Adipocyte (in vitro differentiated cells): ENCODE data around the gene TEX19.
"Not testable (repeated sequence)": the region's sequence is repeated elsewhere in the genome, so short reads cannot be mapped to it uniquely, and the experiment has no call there.

Experiments used
- DNase-seq: peaks from one replicate; pipeline ENCODE4 v3.0.0-alpha.2; 2015; ENCODE audit warnings: low read depth
- H3K27me3 ChIP-seq: replicated peaks from 2 replicates; pipeline ENCODE4 v1.7.0; 2013; ENCODE audit warnings: mild to moderate bottlenecking, low read length, moderate library complexity; ENCODE audit not compliant: control insufficient read depth, insufficient read depth
- H3K36me3 ChIP-seq: 2 replicates; pipeline ENCODE4 v1.7.0; 2013; ENCODE audit warnings: low read length, mild to moderate bottlenecking, moderate library complexity; ENCODE audit not compliant: control insufficient read depth, insufficient read depth, severe bottlenecking
- H3K4me1 ChIP-seq: 2 replicates; pipeline ENCODE4 v1.7.0; 2013; ENCODE audit warnings: mild to moderate bottlenecking, low read length, moderate library complexity; ENCODE audit not compliant: control insufficient read depth, insufficient read depth
- H3K4me3 ChIP-seq: 2 replicates; pipeline ENCODE4 v1.7.0; 2013; ENCODE audit warnings: mild to moderate bottlenecking, low read length, moderate library complexity
- H3K9ac ChIP-seq: 2 replicates; pipeline ENCODE4 v1.7.0; 2013; ENCODE audit warnings: mild to moderate bottlenecking, low read length, moderate library complexity
- H3K9me3 ChIP-seq: 2 replicates; pipeline ENCODE4 v1.7.0; 2013; ENCODE audit warnings: mild to moderate bottlenecking, low read length, moderate library complexity; ENCODE audit not compliant: control insufficient read depth

The TEX19 gene

GRCh38 chr17:82370471-82371332 is 11.7 kb downstream of the TEX19 start:
- DNase-seq: peak; percentile 26
- Histone ChIP-seq H3K4me1 (peaks cover 5% of the 10 kb centered on the region), H3K27me3 (peaks cover 46% of the 10 kb centered on the region), H3K36me3 (no peaks in the 10 kb centered on the region), H3K4me3 (peak overlapping the region; percentile 70), H3K9me3 (no peaks in the 10 kb centered on the region), H3K9ac (no peak overlapping the region)

- H3K36me3 ChIP-seq: no peaks in the 10 kb centered on the region
- no peak within 1 kb of the TSS for H3K9ac ChIP-seq
- H3K27me3 ChIP-seq: peaks cover 43% of the 10 kb centered on the region
- H3K4me3 ChIP-seq: peak within 1 kb of the TSS; percentile 70
- H3K4me1 ChIP-seq: peaks cover 5% of the 10 kb centered on the region
- no peak for DNase-seq
- H3K9me3 ChIP-seq: no peaks in the 10 kb centered on the region
Observed at GRCh38 chr17:82371333-82372248, 12.5 kb downstream of the TEX19 start, which contains the start of gene UTS2R. Gene UTS2R (plus strand): TSS chr17:82371765. CDS start chr17:82374325, 2,560 bp downstream.

GRCh38 chr17:82372249-82373071 is 13.4 kb downstream of the TEX19 start:
- DNase-seq: no peak
- H3K27me3 ChIP-seq: peaks cover 37% of the 10 kb centered on the region
- no peaks in the 10 kb centered on the region for H3K36me3 ChIP-seq
- peaks cover 5% of the 10 kb centered on the region for H3K4me1 ChIP-seq
- H3K9me3 ChIP-seq: no peaks in the 10 kb centered on the region
- H3K4me3 ChIP-seq: no peak overlapping the region
- H3K9ac ChIP-seq: no peak overlapping the region

- H3K4me1 ChIP-seq, H3K9ac ChIP-seq, DNase-seq, H3K9me3 ChIP-seq, H3K4me3 ChIP-seq, H3K36me3 ChIP-seq: not testable (repeated sequence)
- peaks cover 37% of the 10 kb centered on the region for H3K27me3 ChIP-seq
Observed at GRCh38 chr17:82373072-82373452, 14.0 kb downstream of the TEX19 start.

- H3K9ac ChIP-seq: no peak overlapping the region
- peaks cover 46% of the 10 kb centered on the region for H3K27me3 ChIP-seq
- no peaks in the 10 kb centered on the region for H3K9me3 ChIP-seq
- H3K4me1 ChIP-seq: peaks cover 5% of the 10 kb centered on the region
- no peak overlapping the region for H3K4me3 ChIP-seq
- H3K36me3 ChIP-seq: no peaks in the 10 kb centered on the region
- no peak for DNase-seq
Observed at GRCh38 chr17:82373731-82374625, 14.9 kb downstream of the TEX19 start.

- Histone ChIP-seq H3K4me1 (peaks cover 5% of the 10 kb centered on the region), H3K9ac (no peak overlapping the region), H3K4me3 (no peak overlapping the region), H3K27me3 (peaks cover 40% of the 10 kb centered on the region), H3K36me3 (no peaks in the 10 kb centered on the region), H3K9me3 (no peaks in the 10 kb centered on the region)
- DNase-seq: no peak
Observed at GRCh38 chr17:82374626-82375331, 15.7 kb downstream of the TEX19 start.

GRCh38 chr17:82375359-82376041 is 16.5 kb downstream of the TEX19 start:
- Histone ChIP-seq H3K36me3 (no peaks in the 10 kb centered on the region), H3K9me3 (no peaks in the 10 kb centered on the region), H3K27me3 (peaks cover 43% of the 10 kb centered on the region), H3K4me3 (no peak overlapping the region), H3K4me1 (peaks cover 9% of the 10 kb centered on the region), H3K9ac (no peak overlapping the region)
- DNase-seq: no peak

- Histone ChIP-seq H3K4me1 (peaks cover 6% of the 10 kb centered on the region), H3K4me3 (no peak overlapping the region), H3K9ac (no peak overlapping the region), H3K9me3 (no peaks in the 10 kb centered on the region), H3K36me3 (no peaks in the 10 kb centered on the region), H3K27me3 (peaks cover 36% of the 10 kb centered on the region)
- DNase-seq: no peak
Observed at GRCh38 chr17:82376042-82376730, 17.1 kb downstream of the TEX19 start.

- H3K36me3 ChIP-seq, H3K9me3 ChIP-seq, H3K4me3 ChIP-seq, DNase-seq, H3K9ac ChIP-seq, H3K4me1 ChIP-seq: not testable (repeated sequence)
- H3K27me3 ChIP-seq: peaks cover 30% of the 10 kb centered on the region
Observed at GRCh38 chr17:82377294-82377693, 18.2 kb downstream of the TEX19 start.
